Thyroid gland (tissue), 4 donors: Measurements from ENCODE around the gene MAML3. TPM values are rescaled to one million over a fixed set of nuclear protein-coding genes. Genes with fewer than 3 reads are reported as not detected.

ENCODE experiments used
- DNase-seq, 2 donors: peaks; one replicate each; pipeline ENCODE4 v3.0.0-alpha.2; 2019
- H3K27ac ChIP-seq, 3 donors: fragments of 200-600 bp; sonication (generic); 1 replicate in 2 of 3; 2 replicates in 1 of 3; pipeline ENCODE4 v1.5.1; 2016 to 2019; ENCODE audit warnings: mild to moderate bottlenecking in 1 of 3, moderate library complexity in 1 of 3
- H3K27me3 ChIP-seq: fragments of 200-600 bp; sonication (generic); one replicate; pipeline ENCODE4 v1.5.1; 2019
- H3K36me3 ChIP-seq, 2 donors: fragments of 200-600 bp; sonication (generic); one replicate each; pipeline ENCODE4 v1.5.1; 2016 to 2019
- H3K4me1 ChIP-seq, 2 donors: fragments of 200-600 bp; sonication (generic); one replicate each; pipeline ENCODE4 v1.5.1; 2017 to 2019
- H3K4me3 ChIP-seq, 3 donors: fragments of 200-600 bp; sonication (generic); replicated peaks in 1 of 3; 1 replicate in 2 of 3; 2 replicates in 1 of 3; pipeline ENCODE4 v1.5.1; 2016; ENCODE audit warnings: mild to moderate bottlenecking in 1 of 3
- H3K9me3 ChIP-seq: fragments of 200-600 bp; sonication (generic); one replicate; pipeline ENCODE4 v1.5.1; 2017
- CTCF ChIP-seq, 6 experiments: fragments of 200-600 bp in 3 of 6; fragments of 450-650 bp in 3 of 6; sonication (generic) in 3 of 6; IDR thresholded peaks; one replicate each; pipeline ENCODE4 v1.5.1; 2016 to 2019; ENCODE audit warnings: antibody characterized with exemption in 6 of 6, mild to moderate bottlenecking in 2 of 6, inconsistent platforms in 1 of 6, moderate library complexity in 1 of 6
- POLR2A ChIP-seq, 2 donors: fragments of 450-650 bp; IDR thresholded peaks; one replicate each; pipeline ENCODE4 v1.6.1; 2017; ENCODE audit warnings: antibody characterized with exemption in 2 of 2, mild to moderate bottlenecking in 2 of 2, moderate library complexity in 1 of 2
- whole genome bisulfite sequencing, 2 donors: methylation state at CpG; one replicate each; pipeline ENCODE4 v1.1.5; 2017; 5-methylcytosine and 5-hydroxymethylcytosine counted together
- intact Hi-C: fragments of 100-400 bp; cut with DNase I; formaldehyde crosslinking; loops from one replicate; pipeline ENCODE4 v1.15.1; 2023
- total RNA-seq, 4 donors: library from RNA; depleted of rRNA; stranded (reverse); fragments of >200 nt; gene quantifications; one replicate each; pipeline ENCODE4 v1.2.3, GENCODE V29; 2016

The MAML3 gene
- total RNA-seq, 4 donors from 2014 or later = 5.7 to 14.1 (median 11.4) TPM

- TF ChIP-seq CTCF (IDR thresholded peaks at IDR 0.05) = no peak
- TF ChIP-seq POLR2A (IDR thresholded peaks at IDR 0.05) = no peak
- Histone ChIP-seq H3K36me3 (no peaks in the 10 kb centered on the region), H3K4me1 (peaks cover 47 to 58% of the 10 kb centered on the region in 2 donors), H3K9me3 (no peaks in the 10 kb centered on the region), H3K27me3 (no peaks in the 10 kb centered on the region), H3K27ac (no peak overlapping the region), H3K4me3 (no peak overlapping the region)
- intact Hi-C loops = no loop called here
- DNase-seq = no peak
Measured at GRCh38 chr4:139972305-139972704, 181.7 kb downstream of the MAML3 start.

GRCh38 chr4:139971111-139971510, 182.9 kb downstream of the MAML3 start:
- 88 to 92% methylated on average over 1 of the region's 1 CpG for WGBS, 2 donors
- Histone ChIP-seq H3K27ac (no peak overlapping the region), H3K27me3 (no peaks in the 10 kb centered on the region), H3K36me3 (no peaks in the 10 kb centered on the region), H3K9me3 (no peaks in the 10 kb centered on the region), H3K4me1 (peaks cover 52 to 57% of the 10 kb centered on the region in 2 donors), H3K4me3 (no peak overlapping the region)
- TF ChIP-seq POLR2A (IDR thresholded peaks at IDR 0.05) = no peak
- TF ChIP-seq CTCF (IDR thresholded peaks at IDR 0.05) = no peak
- intact Hi-C loops = no loop called here
- DNase-seq = no peak

- no peaks in the 10 kb centered on the region for H3K9me3 ChIP-seq
- no peaks in the 10 kb centered on the region for H3K27me3 ChIP-seq
- no peaks in the 10 kb centered on the region for H3K36me3 ChIP-seq
- no peak overlapping the region for H3K4me3 ChIP-seq
- peak overlapping the region; percentile 27 to 74 (median 60) for H3K27ac ChIP-seq
- TF ChIP-seq POLR2A (IDR thresholded peaks at IDR 0.05) = no peak
- TF ChIP-seq CTCF (IDR thresholded peaks at IDR 0.05) = no peak
- DNase-seq = peak; percentile 58 to 70
- H3K4me1 ChIP-seq = peaks cover 52 to 60% of the 10 kb centered on the region in 2 donors
- 37 to 44% methylated on average over 7 of the region's 7 CpGs for WGBS, 2 donors
- intact Hi-C loops = no loop called here
Measured at GRCh38 chr4:139969635-139970266, 184.2 kb downstream of the MAML3 start.

- peaks cover 54 to 63% of the 10 kb centered on the region in 2 donors for H3K4me1 ChIP-seq
- peak overlapping the region; percentile 63 to 84 (median 74) for H3K27ac ChIP-seq
- 19 to 30% methylated on average over 3 of the region's 3 CpGs for WGBS, 2 donors
- intact Hi-C loops = no loop called here
- no peak overlapping the region for H3K4me3 ChIP-seq
- H3K27me3 ChIP-seq = no peaks in the 10 kb centered on the region
- no peaks in the 10 kb centered on the region for H3K9me3 ChIP-seq
- TF ChIP-seq POLR2A (IDR thresholded peaks at IDR 0.05) (no peak), CTCF (IDR thresholded peaks at IDR 0.05) (no peak)
- peak; percentile 59 to 72 for DNase-seq
- no peaks in the 10 kb centered on the region for H3K36me3 ChIP-seq
Measured at GRCh38 chr4:139968831-139969230, 185.2 kb downstream of the MAML3 start.

- peaks cover 55 to 69% of the 10 kb centered on the region in 2 donors for H3K4me1 ChIP-seq
- intact Hi-C loops = no loop called here
Measured at GRCh38 chr4:139966383-139966782, 187.6 kb downstream of the MAML3 start.

More at GRCh38 chr4:139966383-139966782, 187.6 kb downstream of the MAML3 start:
- Histone ChIP-seq H3K27ac (peak overlapping the region; percentile 42 to 84 (median 74)), H3K27me3 (no peaks in the 10 kb centered on the region), H3K36me3 (no peaks in the 10 kb centered on the region), H3K4me3 (no peak overlapping the region), H3K9me3 (no peaks in the 10 kb centered on the region)
- no peak for DNase-seq
- 88 to 93% methylated on average over 4 of the region's 4 CpGs for WGBS, 2 donors
- no peak for TF ChIP-seq CTCF (IDR thresholded peaks at IDR 0.05)
